Occipital lobe (tissue), 2 donors: ENCODE data around the gene PPP1R12B. TPM values are rescaled to one million over a fixed set of nuclear protein-coding genes. Genes with fewer than 3 reads are reported as not detected.
"Not testable (repeated sequence)": the region's sequence is repeated elsewhere in the genome, so short reads cannot be mapped to it uniquely, and the experiment has no call there.

Source experiments
- DNase-seq: peaks from one replicate; lab custom pipeline; 2025; lab: John Stamatoyannopoulos, UW
- total RNA-seq: library from RNA; depleted of rRNA; stranded (reverse); fragments of >200 nt; gene quantifications from one replicate; pipeline ENCODE4 v1.2.3, GENCODE V29; 2014

The PPP1R12B gene
- total RNA-seq, 1 donor from 2014 or later, result 30.4 TPM

- no peak for DNase-seq
Observed at GRCh38 chr1:202600432-202601041, 252.0 kb downstream of the PPP1R12B start.

GRCh38 chr1:202603435-202603834, 254.9 kb downstream of the PPP1R12B start:
- DNase-seq, result no peak

- no peak for DNase-seq
Observed at GRCh38 chr1:202605515-202605914, 257.0 kb downstream of the PPP1R12B start.

GRCh38 chr1:202612036-202612435, 263.5 kb downstream of the PPP1R12B start:
- not testable (repeated sequence) for DNase-seq

- DNase-seq, result no peak
Observed at GRCh38 chr1:202613571-202613970, 265.1 kb downstream of the PPP1R12B start.

- not testable (repeated sequence) for DNase-seq
Observed at GRCh38 chr1:202614363-202615207, 266.1 kb downstream of the PPP1R12B start.

GRCh38 chr1:202615208-202615500, 266.7 kb downstream of the PPP1R12B start:
- DNase-seq, result not testable (repeated sequence)

GRCh38 chr1:202615501-202616354, 267.2 kb downstream of the PPP1R12B start:
- no peak for DNase-seq

- no peak for DNase-seq
Observed at GRCh38 chr1:202616355-202616915, 267.9 kb downstream of the PPP1R12B start.

GRCh38 chr1:202619012-202619411, 270.5 kb downstream of the PPP1R12B start:
- not testable (repeated sequence) for DNase-seq

- no peak for DNase-seq
Observed at GRCh38 chr1:202619505-202619904, 271.0 kb downstream of the PPP1R12B start.

GRCh38 chr1:202620036-202620435, 271.5 kb downstream of the PPP1R12B start:
- DNase-seq, result not testable (repeated sequence)

- DNase-seq, result no peak
Observed at GRCh38 chr1:202621446-202621845, 272.9 kb downstream of the PPP1R12B start.

- DNase-seq, result no peak
Observed at GRCh38 chr1:202622388-202622787, 273.9 kb downstream of the PPP1R12B start.

- DNase-seq, result no peak
Observed at GRCh38 chr1:202623075-202623474, 274.6 kb downstream of the PPP1R12B start.

GRCh38 chr1:202623476-202623875, 275.0 kb downstream of the PPP1R12B start:
- not testable (repeated sequence) for DNase-seq

- no peak for DNase-seq
Observed at GRCh38 chr1:202624088-202624780, 275.7 kb downstream of the PPP1R12B start.

- no peak for DNase-seq
Observed at GRCh38 chr1:202624781-202625108, 276.2 kb downstream of the PPP1R12B start.

GRCh38 chr1:202625416-202626360, 277.2 kb downstream of the PPP1R12B start:
- no peak for DNase-seq

- DNase-seq, result not testable (repeated sequence)
Observed at GRCh38 chr1:202627036-202627435, 278.5 kb downstream of the PPP1R12B start.
